ENCODE measurements around the gene IFT80. TPM values are rescaled to one million over a fixed set of nuclear protein-coding genes. Genes with fewer than 3 reads are reported as not detected.

IFT80 gene
- total RNA-seq, 2 experiments from 2014 or later: 27.5 to 29.7 TPM

DNA sequence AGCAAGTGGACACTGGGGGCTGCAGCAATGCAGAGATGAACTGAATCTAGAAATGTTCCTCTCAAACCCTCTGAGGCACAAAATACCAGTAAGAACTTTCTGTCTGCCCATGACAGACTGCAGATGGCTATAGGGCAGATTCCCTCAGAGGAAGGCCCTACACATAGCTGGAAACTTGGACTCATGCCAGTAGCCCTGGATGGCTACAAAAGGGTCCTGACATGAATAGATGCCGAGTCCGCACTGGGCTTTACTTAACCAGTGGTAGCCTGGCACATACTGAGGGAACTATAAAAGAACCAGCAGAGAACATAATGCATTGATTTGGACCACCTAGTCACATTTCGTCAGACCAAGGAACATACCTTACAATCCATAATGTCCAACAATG, 107.1 kb downstream of the IFT80 start:
- Mint-ChIP-seq H3K4me1 (ENCODE audit: low read depth) (no peaks in the 10 kb centered on the region), H3K36me3 (ENCODE audit: low read depth) (no peaks in the 10 kb centered on the region), H3K4me3 (no peak overlapping the region), H3K27ac (no peak overlapping the region), H3K27me3 (ENCODE audit: low read depth) (no peaks in the 10 kb centered on the region), H3K9me3 (ENCODE audit: insufficient read depth) (no peaks in the 10 kb centered on the region)
- ATAC-seq (no peak), DNase-seq (no peak)
- ChIA-PET CTCF (interaction anchor here (1.5 kb wide), 1 partner anchor 10 kb away, joined by 3 read pairs; no protein-coding TSS in a partner anchor), POLR2A (no interaction called here)

DNA sequence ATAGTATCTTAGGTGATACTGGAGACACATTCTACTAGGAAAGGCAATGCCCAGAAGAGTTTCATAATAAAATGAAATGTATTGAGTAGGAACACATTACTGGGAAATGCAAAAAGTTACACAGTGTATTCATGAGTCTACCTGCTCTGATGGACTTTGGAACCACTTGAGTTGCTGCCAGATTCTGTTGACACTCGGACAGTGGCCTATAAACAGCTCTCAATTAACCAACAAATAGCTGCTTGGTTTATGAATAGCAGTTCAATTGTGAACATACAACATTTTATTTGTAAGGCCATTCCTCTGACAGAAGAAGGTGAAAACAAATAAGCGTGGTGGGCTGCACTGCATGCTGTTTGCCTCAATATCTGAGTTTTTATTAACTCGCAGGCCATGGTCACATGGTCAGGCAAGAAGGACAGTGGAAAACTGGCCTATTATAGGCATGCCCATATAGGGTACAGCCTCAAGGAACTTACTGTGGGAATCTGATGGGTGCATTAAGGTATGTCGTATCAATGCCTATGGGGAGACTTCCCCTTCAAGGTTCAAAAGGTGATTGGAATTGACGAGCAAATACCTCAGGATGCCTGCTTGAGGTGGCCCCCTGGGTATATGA, 107.6 kb downstream of the IFT80 start:
- DNase-seq (no peak), ATAC-seq (no peak)
- H3K4me1 Mint-ChIP-seq (ENCODE audit: low read depth): no peaks in the 10 kb centered on the region
- H3K27ac Mint-ChIP-seq: no peak overlapping the region
- POLR2A ChIA-PET: interaction anchor here (1.0 kb wide), 1 partner anchor 77 kb away, joined by 3 read pairs; no protein-coding TSS in a partner anchor
- no peaks in the 10 kb centered on the region for H3K9me3 Mint-ChIP-seq (ENCODE audit: insufficient read depth)
- CTCF ChIA-PET: no interaction called here
- H3K27me3 Mint-ChIP-seq (ENCODE audit: low read depth): no peaks in the 10 kb centered on the region
- H3K36me3 Mint-ChIP-seq (ENCODE audit: low read depth): no peaks in the 10 kb centered on the region
- no peak overlapping the region for H3K4me3 Mint-ChIP-seq

DNA sequence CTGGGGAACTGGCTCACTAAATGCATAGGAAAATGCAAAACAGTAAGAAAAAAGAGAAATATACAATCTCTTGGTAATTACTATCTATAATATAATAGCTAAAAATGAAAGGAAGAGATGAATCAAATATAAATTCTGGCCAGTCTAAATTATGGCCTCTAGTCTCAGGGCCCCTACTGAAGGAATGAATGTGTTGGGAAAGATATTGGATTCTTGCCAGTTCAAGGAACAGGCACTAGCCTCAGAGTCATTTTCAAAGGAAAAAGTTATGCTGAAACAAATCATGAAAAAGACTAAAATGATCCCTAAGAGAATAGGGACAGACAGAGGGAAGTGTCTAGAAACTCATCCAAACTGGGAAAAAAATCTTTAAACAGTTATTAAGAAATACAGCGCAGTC, 111.4 kb downstream of the IFT80 start:
- Mint-ChIP-seq H3K27me3 (ENCODE audit: low read depth) (no peaks in the 10 kb centered on the region), H3K9me3 (ENCODE audit: insufficient read depth) (no peaks in the 10 kb centered on the region), H3K4me1 (ENCODE audit: low read depth) (no peaks in the 10 kb centered on the region), H3K27ac (no peak overlapping the region), H3K36me3 (ENCODE audit: low read depth) (no peaks in the 10 kb centered on the region), H3K4me3 (no peak overlapping the region)
- ATAC-seq (no peak), DNase-seq (no peak)
- ChIA-PET CTCF (no interaction called here), POLR2A (no interaction called here)

DNA sequence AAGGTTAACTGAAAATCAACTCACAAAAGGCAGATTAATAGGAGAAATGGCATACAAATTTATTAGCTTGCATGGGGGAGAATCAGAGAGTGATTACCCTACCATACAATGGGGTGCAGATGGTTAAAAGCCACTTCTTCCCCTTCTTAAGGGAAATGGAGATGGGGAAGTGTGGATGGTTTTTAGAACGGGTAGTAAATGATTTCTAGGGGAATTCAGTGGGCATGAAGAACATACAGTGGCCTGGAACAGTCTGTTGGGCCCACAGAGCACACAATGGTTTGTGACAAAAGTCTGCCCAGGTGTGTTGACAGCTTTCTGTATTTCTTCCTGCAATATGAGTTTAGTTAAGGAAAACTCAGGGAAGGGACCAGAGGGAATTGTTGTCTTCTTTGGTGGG, 112.8 kb downstream of the IFT80 start:
- H3K27me3 Mint-ChIP-seq (ENCODE audit: low read depth): no peaks in the 10 kb centered on the region
- ATAC-seq: no peak
- no peak for DNase-seq
- ChIA-PET CTCF (interaction anchor here (1.4 kb wide), 1 partner anchor 13 kb away, joined by 3 read pairs; no protein-coding TSS in a partner anchor), POLR2A (interaction anchor here (0.7 kb wide), 1 partner anchor 13 kb away, joined by 3 read pairs; no protein-coding TSS in a partner anchor)
- H3K27ac Mint-ChIP-seq: no peak overlapping the region
- H3K4me1 Mint-ChIP-seq (ENCODE audit: low read depth): no peaks in the 10 kb centered on the region
- no peaks in the 10 kb centered on the region for H3K36me3 Mint-ChIP-seq (ENCODE audit: low read depth)
- no peak overlapping the region for H3K4me3 Mint-ChIP-seq
- H3K9me3 Mint-ChIP-seq (ENCODE audit: insufficient read depth): no peaks in the 10 kb centered on the region

DNA sequence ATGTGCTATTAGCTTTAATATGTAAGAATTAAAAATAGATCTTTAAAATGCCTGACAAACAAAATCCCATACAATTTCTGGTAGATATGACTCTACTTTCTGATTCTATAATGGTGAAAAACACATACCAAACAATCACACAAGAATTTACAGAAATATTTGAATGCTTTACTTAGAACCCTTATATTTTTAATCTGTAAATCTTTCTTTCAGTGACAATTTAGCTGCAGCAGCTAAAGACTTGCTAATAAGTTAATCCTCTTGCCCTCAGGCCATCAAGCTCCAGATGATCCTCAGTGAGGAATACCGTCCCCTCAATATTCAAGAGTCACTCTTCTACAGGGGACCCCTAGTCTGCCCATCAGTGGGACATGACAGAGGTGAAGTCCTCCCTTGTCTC, 118.2 kb downstream of the IFT80 start:
- no peak overlapping the region for H3K4me3 Mint-ChIP-seq
- H3K9me3 Mint-ChIP-seq (ENCODE audit: insufficient read depth): no peaks in the 10 kb centered on the region
- no peak overlapping the region for H3K27ac Mint-ChIP-seq
- ChIA-PET CTCF (no interaction called here), POLR2A (no interaction called here)
- no peak for ATAC-seq
- peaks cover 4% of the 10 kb centered on the region for H3K36me3 Mint-ChIP-seq (ENCODE audit: low read depth)
- no peaks in the 10 kb centered on the region for H3K27me3 Mint-ChIP-seq (ENCODE audit: low read depth)
- DNase-seq: no peak
- H3K4me1 Mint-ChIP-seq (ENCODE audit: low read depth): no peaks in the 10 kb centered on the region

DNA sequence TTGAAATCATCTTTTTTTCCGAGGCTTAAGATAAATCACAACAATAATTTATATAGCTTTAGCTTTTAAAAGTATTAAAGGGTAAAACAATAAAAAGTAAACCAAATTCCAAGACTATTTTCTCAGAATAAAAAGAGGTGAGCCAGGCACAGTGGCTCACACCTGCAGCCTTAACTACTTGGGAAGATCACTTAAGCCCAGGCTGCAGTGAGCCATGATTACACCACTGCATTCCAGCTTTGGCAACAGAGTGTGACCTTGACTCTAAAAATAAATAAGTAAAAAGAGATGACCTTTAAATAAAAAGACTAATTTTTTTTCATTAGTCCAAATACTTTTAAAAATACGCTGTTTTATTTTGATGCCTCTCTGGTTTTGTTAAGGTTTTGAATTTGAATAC, 119.4 kb downstream of the IFT80 start:
- ATAC-seq (no peak), DNase-seq (no peak)
- H3K4me1 Mint-ChIP-seq (ENCODE audit: low read depth): no peaks in the 10 kb centered on the region
- ChIA-PET POLR2A (no interaction called here), CTCF (interaction anchor here (1.2 kb wide), 1 partner anchor 23 kb away, joined by 3 read pairs; no protein-coding TSS in a partner anchor)
- peaks cover 4% of the 10 kb centered on the region for H3K36me3 Mint-ChIP-seq (ENCODE audit: low read depth)
- H3K27me3 Mint-ChIP-seq (ENCODE audit: low read depth): no peaks in the 10 kb centered on the region
- no peak overlapping the region for H3K4me3 Mint-ChIP-seq
- H3K27ac Mint-ChIP-seq: no peak overlapping the region
- no peaks in the 10 kb centered on the region for H3K9me3 Mint-ChIP-seq (ENCODE audit: insufficient read depth)

DNA sequence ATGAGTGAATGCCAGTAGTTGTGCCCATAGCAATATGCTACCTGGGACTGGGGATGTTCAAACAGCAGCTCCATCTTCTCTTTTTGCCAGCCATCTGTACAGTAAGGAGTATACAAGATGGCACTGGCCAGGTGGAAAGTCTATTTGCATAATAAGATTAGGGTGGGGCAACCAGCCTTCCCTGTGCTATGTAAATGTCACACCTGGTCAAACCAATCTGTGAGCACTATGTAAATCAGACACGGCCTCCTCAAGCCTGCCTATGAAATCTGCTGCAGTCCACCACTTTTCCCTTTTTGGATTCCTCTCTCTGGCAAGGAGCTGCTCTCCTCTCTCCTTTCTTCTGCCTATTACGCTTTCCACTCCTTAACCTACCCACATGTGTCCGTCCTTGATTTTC, 120.8 kb downstream of the IFT80 start:
- Mint-ChIP-seq H3K36me3 (ENCODE audit: low read depth) (peaks cover 4% of the 10 kb centered on the region), H3K4me1 (ENCODE audit: low read depth) (no peaks in the 10 kb centered on the region), H3K4me3 (no peak overlapping the region), H3K27ac (no peak overlapping the region), H3K27me3 (ENCODE audit: low read depth) (no peaks in the 10 kb centered on the region), H3K9me3 (ENCODE audit: insufficient read depth) (no peaks in the 10 kb centered on the region)
- ChIA-PET CTCF (no interaction called here), POLR2A (no interaction called here)
- no peak for ATAC-seq
- DNase-seq: no peak

DNA sequence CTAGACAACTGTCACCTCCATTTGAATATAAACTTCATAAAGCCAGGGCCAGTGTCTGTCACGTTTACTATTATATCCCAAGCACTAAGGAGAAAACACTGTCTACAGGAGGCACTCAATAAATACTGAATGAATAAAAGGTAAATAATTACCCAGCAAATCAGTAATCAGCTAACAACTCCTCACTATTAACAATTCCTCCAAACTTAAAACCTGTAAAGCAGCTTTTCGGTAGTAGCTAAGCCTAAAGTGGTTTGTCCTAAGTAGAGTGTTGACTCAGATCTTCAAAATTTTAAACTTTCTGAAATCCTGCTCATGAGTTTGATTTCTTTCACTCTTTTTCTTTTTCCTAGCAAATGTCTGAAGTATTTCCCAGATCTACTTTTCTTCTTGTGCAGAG, 133.9 kb downstream of the IFT80 start:
- no peaks in the 10 kb centered on the region for H3K27me3 Mint-ChIP-seq (ENCODE audit: low read depth)
- CTCF ChIA-PET: no interaction called here
- no peaks in the 10 kb centered on the region for H3K36me3 Mint-ChIP-seq (ENCODE audit: low read depth)
- DNase-seq (no peak), ATAC-seq (no peak)
- POLR2A ChIA-PET: no interaction called here
- H3K4me1 Mint-ChIP-seq (ENCODE audit: low read depth): no peaks in the 10 kb centered on the region
- H3K4me3 Mint-ChIP-seq: no peak overlapping the region
- no peak overlapping the region for H3K27ac Mint-ChIP-seq
- no peaks in the 10 kb centered on the region for H3K9me3 Mint-ChIP-seq (ENCODE audit: insufficient read depth)

DNA sequence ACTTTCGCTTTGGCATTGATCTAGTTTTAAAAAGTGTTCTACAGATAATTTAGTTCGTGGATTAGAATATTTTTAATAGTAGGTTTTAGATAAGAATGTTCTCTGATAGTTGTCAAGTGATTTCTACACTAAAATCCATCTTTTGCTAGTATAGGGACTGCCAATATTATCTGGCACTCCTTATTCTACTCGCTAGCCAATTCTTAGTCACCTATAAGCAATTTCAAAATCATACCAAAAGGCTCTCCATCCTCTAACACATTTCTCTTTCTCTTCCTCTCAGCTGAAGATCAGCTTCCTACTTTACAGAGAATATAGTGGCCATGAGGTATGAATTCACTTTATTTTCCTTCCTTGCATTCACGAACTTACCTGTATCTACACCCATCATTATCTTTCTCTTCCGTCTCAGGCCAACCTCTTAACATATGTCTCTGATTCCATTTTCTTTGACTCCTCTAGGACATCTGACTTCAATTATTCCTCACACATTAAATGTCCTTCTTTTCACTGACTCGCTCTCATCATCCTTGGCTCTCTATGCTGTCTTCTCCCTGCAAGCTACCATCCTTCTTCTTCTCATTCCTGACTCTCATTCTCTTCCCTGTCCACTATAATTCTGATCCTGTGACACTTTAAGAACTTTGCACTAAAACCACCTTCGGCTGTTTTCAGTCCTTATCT, 138.3 kb downstream of the IFT80 start:
- CTCF ChIA-PET: no interaction called here
- no peaks in the 10 kb centered on the region for H3K27me3 Mint-ChIP-seq (ENCODE audit: low read depth)
- H3K27ac Mint-ChIP-seq: no peak overlapping the region
- DNase-seq (no peak), ATAC-seq (no peak)
- POLR2A ChIA-PET: no interaction called here
- no peak overlapping the region for H3K4me3 Mint-ChIP-seq
- peaks cover 3% of the 10 kb centered on the region for H3K4me1 Mint-ChIP-seq (ENCODE audit: low read depth)
- H3K36me3 Mint-ChIP-seq (ENCODE audit: low read depth): no peaks in the 10 kb centered on the region
- H3K9me3 Mint-ChIP-seq (ENCODE audit: insufficient read depth): no peaks in the 10 kb centered on the region

DNA sequence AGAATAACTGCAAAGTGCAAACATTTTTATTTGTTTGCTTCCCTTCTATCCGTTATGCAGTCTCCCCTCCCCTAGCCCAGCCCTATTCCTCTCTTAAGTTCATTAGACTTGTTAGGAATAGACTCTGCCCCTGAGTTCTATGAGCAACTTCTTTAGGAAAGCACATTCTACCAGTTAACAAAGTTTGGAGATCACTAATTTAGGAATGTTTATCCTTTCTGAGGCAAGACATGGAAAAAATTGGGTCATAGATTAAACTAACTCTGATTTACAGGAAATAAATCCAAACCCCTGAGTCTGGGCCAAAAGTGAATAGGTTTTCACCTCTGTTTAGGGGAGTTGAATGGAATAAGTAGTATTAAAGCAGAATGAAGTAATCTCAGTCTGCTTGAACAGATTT, 139.4 kb downstream of the IFT80 start:
- DNase-seq (no peak), ATAC-seq (no peak)
- POLR2A ChIA-PET: no interaction called here
- Mint-ChIP-seq H3K4me3 (no peak overlapping the region), H3K9me3 (ENCODE audit: insufficient read depth) (no peaks in the 10 kb centered on the region), H3K27ac (no peak overlapping the region), H3K36me3 (ENCODE audit: low read depth) (no peaks in the 10 kb centered on the region), H3K4me1 (ENCODE audit: low read depth) (peaks cover 3% of the 10 kb centered on the region), H3K27me3 (ENCODE audit: low read depth) (no peaks in the 10 kb centered on the region)
- CTCF ChIA-PET: no interaction called here

DNA sequence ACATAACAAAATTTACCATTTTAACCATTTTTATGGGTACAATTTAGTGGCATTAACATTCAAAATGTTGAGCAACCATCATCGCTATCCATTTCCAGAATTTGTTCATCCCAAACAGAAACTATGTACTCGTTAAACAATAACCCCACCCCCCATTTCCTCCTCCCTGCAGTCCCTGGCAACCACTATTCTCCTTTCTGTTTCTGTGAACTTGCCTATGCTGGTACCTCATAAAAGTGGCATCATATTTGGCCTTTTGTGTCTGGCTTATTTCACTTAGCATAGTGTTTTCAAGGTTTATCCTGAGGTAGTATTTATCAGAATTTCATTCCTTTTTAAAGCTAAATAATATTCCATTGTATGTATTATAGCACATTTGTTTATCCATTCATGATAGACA, 141.4 kb downstream of the IFT80 start:
- ATAC-seq (no peak), DNase-seq (no peak)
- Mint-ChIP-seq H3K4me3 (no peak overlapping the region), H3K9me3 (ENCODE audit: insufficient read depth) (no peaks in the 10 kb centered on the region), H3K4me1 (ENCODE audit: low read depth) (peaks cover 3% of the 10 kb centered on the region), H3K27me3 (ENCODE audit: low read depth) (peaks cover 2% of the 10 kb centered on the region), H3K36me3 (ENCODE audit: low read depth) (no peaks in the 10 kb centered on the region), H3K27ac (no peak overlapping the region)
- CTCF ChIA-PET: no interaction called here
- POLR2A ChIA-PET: no interaction called here

DNA sequence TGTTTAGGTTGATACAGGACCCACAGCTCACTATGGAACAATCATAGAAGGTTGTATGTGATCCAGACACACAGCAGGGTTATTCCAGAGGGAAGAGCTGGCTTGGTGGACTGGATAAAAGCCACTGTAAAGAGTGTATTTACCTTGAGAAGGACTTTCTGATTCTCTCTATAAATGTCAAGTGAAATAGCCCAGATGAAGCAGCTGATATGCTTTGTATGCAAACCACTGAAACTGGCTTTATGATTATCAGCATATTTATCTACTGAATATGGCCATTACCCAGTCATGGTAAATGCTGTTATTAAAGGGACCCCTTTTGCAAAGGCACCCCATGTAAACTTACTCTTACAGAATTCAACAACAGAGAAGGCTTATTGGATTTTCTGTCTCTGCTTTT, 145.7 kb downstream of the IFT80 start:
- DNase-seq: no peak
- ChIA-PET POLR2A (no interaction called here), CTCF (no interaction called here)
- H3K27ac Mint-ChIP-seq: no peak overlapping the region
- H3K4me3 Mint-ChIP-seq: no peak overlapping the region
- H3K9me3 Mint-ChIP-seq (ENCODE audit: insufficient read depth): no peaks in the 10 kb centered on the region
- H3K27me3 Mint-ChIP-seq (ENCODE audit: low read depth): peaks cover 6% of the 10 kb centered on the region
- no peaks in the 10 kb centered on the region for H3K36me3 Mint-ChIP-seq (ENCODE audit: low read depth)
- peaks cover 3% of the 10 kb centered on the region for H3K4me1 Mint-ChIP-seq (ENCODE audit: low read depth)
- ATAC-seq: no peak

DNA sequence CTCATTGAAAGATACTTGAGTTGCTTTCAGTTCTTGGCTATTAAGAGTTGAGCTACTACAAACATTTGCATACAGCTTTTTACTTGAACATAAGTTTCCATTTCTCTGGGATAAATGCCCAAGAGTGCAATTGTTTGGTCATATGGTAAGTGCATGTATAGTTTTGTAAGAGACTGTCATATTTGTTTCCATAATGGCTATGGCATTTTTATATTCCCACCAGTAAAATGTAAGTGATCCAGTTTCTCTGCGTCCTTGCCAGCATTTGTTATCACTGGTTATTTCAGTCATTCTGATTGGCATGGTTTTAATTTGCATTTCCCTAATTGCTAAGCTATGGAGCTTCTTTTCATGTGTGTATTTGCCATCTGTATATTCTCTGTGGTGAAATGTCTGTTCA, 151.3 kb downstream of the IFT80 start:
- Mint-ChIP-seq H3K27me3 (ENCODE audit: low read depth) (peaks cover 9% of the 10 kb centered on the region), H3K9me3 (ENCODE audit: insufficient read depth) (no peaks in the 10 kb centered on the region), H3K27ac (no peak overlapping the region), H3K36me3 (ENCODE audit: low read depth) (no peaks in the 10 kb centered on the region), H3K4me3 (no peak overlapping the region), H3K4me1 (ENCODE audit: low read depth) (no peaks in the 10 kb centered on the region)
- POLR2A ChIA-PET: no interaction called here
- CTCF ChIA-PET: no interaction called here
- ATAC-seq (no peak), DNase-seq (no peak)
